ENCODE measurements around the gene MID1.

Gene MID1

DNA sequence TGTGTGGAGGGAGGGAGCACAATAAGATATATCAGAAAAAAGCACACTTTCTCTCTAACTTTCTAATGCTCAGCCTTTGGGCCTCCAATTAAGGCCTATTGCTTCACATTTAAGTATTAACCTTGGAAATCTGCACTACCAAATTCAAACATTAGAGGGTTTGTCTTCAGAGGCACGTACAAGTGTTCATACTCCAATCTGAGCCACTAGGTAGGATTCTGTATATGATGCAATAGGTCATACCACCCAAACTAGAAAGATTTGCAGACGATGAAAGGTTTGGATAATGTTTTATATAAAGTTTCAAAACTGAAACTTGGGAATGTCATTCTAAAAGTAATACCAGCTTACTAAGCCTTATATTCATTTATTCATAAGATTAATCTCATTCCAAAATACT is 106.4 kb downstream of the MID1 start (continued):
- TF ChIP-seq, protein P1, sequence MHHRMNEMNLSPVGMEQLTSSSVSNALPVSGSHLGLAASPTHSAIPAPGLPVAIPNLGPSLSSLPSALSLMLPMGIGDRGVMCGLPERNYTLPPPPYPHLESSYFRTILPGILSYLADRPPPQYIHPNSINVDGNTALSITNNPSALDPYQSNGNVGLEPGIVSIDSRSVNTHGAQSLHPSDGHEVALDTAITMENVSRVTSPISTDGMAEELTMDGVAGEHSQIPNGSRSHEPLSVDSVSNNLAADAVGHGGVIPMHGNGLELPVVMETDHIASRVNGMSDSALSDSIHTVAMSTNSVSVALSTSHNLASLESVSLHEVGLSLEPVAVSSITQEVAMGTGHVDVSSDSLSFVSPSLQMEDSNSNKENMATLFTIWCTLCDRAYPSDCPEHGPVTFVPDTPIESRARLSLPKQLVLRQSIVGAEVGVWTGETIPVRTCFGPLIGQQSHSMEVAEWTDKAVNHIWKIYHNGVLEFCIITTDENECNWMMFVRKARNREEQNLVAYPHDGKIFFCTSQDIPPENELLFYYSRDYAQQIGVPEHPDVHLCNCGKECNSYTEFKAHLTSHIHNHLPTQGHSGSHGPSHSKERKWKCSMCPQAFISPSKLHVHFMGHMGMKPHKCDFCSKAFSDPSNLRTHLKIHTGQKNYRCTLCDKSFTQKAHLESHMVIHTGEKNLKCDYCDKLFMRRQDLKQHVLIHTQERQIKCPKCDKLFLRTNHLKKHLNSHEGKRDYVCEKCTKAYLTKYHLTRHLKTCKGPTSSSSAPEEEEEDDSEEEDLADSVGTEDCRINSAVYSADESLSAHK (tag by site-specific recombination; IDR thresholded peaks at IDR 0.05), result no peak
- TF ChIP-seq ZFHX2 (tag by site-specific recombination; conservative IDR thresholded peaks at IDR 0.05) (no peak), ZNF529 (tag by site-specific recombination; IDR thresholded peaks at IDR 0.05; ENCODE audit: insufficient replicate concordance) (no peak), ZNF394 (tag by site-specific recombination; IDR thresholded peaks at IDR 0.05; ENCODE audit: borderline replicate concordance) (no peak)

DNA sequence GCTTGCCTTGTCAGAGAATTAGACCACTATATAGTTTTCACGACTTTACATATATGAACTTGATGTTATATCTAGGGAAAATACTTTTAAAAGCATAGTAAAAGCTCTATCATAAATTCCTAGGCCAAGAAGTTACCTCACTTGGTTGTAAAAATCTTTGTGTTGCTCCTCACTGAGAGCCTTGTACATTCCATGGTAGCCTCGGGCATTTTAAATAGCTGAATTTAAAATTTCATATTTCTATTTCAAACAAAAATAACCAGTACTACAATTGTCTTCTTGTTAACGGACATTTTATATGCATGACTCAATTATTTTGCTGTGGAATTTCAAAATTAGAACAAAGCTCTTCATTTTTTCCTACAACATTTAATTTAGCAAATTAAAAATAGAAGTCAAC is 107.6 kb downstream of the MID1 start:
- H3K36me3 ChIP-seq (ENCODE audit: control insufficient read depth in 2 of 2, insufficient read depth in 1 of 2, low read length in 2 of 2), result peaks cover 0 to 35% of the 10 kb centered on the region in 2 experiments; a peak in 1 of 3 replicates
- H3K27ac ChIP-seq (ENCODE audit: extremely low read depth, low read depth, low read length), result no peak overlapping the region; the same call in 1 of the 2 replicates
- TF ChIP-seq ZNF561 (tag by site-specific recombination; IDR thresholded peaks at IDR 0.05; ENCODE audit: borderline replicate concordance) (no peak), TCF7L2 (IDR thresholded peaks at IDR 0.05; ENCODE audit: borderline replicate concordance, low read depth, low read length) (no peak), ZNF416 (tag by site-specific recombination; IDR thresholded peaks at IDR 0.05) (no peak), ZNF155 (tag by site-specific recombination; IDR thresholded peaks at IDR 0.05) (no peak), ZNF391 (tag by site-specific recombination; IDR thresholded peaks at IDR 0.05; ENCODE audit: borderline replicate concordance, low read depth) (no peak), ZNF473 (tag by site-specific recombination; IDR thresholded peaks at IDR 0.05) (no peak), ZNF585B (tag by site-specific recombination; IDR thresholded peaks at IDR 0.05) (no peak), ZNF707 (tag by site-specific recombination; IDR thresholded peaks at IDR 0.05) (no peak), ZNF549 (tag by site-specific recombination; IDR thresholded peaks at IDR 0.05) (no peak), ZNF223 (tag by site-specific recombination; IDR thresholded peaks at IDR 0.05) (no peak), ZNF677 (tag by site-specific recombination; IDR thresholded peaks at IDR 0.05) (no peak)
- TF ChIP-seq, protein P2, sequence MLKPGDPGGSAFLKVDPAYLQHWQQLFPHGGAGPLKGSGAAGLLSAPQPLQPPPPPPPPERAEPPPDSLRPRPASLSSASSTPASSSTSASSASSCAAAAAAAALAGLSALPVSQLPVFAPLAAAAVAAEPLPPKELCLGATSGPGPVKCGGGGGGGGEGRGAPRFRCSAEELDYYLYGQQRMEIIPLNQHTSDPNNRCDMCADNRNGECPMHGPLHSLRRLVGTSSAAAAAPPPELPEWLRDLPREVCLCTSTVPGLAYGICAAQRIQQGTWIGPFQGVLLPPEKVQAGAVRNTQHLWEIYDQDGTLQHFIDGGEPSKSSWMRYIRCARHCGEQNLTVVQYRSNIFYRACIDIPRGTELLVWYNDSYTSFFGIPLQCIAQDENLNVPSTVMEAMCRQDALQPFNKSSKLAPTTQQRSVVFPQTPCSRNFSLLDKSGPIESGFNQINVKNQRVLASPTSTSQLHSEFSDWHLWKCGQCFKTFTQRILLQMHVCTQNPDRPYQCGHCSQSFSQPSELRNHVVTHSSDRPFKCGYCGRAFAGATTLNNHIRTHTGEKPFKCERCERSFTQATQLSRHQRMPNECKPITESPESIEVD (tag by site-specific recombination; IDR thresholded peaks at IDR 0.05), result no peak
- TF ChIP-seq, protein P3, sequence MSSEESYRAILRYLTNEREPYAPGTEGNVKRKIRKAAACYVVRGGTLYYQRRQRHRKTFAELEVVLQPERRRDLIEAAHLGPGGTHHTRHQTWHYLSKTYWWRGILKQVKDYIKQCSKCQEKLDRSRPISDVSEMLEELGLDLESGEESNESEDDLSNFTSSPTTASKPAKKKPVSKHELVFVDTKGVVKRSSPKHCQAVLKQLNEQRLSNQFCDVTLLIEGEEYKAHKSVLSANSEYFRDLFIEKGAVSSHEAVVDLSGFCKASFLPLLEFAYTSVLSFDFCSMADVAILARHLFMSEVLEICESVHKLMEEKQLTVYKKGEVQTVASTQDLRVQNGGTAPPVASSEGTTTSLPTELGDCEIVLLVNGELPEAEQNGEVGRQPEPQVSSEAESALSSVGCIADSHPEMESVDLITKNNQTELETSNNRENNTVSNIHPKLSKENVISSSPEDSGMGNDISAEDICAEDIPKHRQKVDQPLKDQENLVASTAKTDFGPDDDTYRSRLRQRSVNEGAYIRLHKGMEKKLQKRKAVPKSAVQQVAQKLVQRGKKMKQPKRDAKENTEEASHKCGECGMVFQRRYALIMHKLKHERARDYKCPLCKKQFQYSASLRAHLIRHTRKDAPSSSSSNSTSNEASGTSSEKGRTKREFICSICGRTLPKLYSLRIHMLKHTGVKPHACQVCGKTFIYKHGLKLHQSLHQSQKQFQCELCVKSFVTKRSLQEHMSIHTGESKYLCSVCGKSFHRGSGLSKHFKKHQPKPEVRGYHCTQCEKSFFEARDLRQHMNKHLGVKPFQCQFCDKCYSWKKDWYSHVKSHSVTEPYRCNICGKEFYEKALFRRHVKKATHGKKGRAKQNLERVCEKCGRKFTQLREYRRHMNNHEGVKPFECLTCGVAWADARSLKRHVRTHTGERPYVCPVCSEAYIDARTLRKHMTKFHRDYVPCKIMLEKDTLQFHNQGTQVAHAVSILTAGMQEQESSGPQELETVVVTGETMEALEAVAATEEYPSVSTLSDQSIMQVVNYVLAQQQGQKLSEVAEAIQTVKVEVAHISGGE (tag by site-specific recombination; conservative IDR thresholded peaks at IDR 0.05; ENCODE audit: low read depth), result no peak
- TF ChIP-seq, protein P4, sequence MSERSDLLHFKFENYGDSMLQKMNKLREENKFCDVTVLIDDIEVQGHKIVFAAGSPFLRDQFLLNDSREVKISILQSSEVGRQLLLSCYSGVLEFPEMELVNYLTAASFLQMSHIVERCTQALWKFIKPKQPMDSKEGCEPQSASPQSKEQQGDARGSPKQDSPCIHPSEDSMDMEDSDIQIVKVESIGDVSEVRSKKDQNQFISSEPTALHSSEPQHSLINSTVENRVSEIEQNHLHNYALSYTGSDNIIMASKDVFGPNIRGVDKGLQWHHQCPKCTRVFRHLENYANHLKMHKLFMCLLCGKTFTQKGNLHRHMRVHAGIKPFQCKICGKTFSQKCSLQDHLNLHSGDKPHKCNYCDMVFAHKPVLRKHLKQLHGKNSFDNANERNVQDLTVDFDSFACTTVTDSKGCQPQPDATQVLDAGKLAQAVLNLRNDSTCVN (tag by site-specific recombination; optimal IDR thresholded peaks at IDR 0.05), result no peak
- TF ChIP-seq, protein P5, sequence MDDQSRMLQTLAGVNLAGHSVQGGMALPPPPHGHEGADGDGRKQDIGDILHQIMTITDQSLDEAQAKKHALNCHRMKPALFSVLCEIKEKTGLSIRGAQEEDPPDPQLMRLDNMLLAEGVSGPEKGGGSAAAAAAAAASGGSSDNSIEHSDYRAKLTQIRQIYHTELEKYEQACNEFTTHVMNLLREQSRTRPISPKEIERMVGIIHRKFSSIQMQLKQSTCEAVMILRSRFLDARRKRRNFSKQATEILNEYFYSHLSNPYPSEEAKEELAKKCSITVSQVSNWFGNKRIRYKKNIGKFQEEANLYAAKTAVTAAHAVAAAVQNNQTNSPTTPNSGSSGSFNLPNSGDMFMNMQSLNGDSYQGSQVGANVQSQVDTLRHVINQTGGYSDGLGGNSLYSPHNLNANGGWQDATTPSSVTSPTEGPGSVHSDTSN (CRISPR knock-in tag; IDR thresholded peaks at IDR 0.05), result no peak
- TF ChIP-seq, protein P6, sequence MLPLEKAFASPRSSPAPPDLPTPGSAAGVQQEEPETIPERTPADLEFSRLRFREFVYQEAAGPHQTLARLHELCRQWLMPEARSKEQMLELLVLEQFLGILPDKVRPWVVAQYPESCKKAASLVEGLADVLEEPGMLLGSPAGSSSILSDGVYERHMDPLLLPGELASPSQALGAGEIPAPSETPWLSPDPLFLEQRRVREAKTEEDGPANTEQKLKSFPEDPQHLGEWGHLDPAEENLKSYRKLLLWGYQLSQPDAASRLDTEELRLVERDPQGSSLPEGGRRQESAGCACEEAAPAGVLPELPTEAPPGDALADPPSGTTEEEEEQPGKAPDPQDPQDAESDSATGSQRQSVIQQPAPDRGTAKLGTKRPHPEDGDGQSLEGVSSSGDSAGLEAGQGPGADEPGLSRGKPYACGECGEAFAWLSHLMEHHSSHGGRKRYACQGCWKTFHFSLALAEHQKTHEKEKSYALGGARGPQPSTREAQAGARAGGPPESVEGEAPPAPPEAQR (tag by site-specific recombination; IDR thresholded peaks at IDR 0.05), result no peak
- TF ChIP-seq, protein P7, sequence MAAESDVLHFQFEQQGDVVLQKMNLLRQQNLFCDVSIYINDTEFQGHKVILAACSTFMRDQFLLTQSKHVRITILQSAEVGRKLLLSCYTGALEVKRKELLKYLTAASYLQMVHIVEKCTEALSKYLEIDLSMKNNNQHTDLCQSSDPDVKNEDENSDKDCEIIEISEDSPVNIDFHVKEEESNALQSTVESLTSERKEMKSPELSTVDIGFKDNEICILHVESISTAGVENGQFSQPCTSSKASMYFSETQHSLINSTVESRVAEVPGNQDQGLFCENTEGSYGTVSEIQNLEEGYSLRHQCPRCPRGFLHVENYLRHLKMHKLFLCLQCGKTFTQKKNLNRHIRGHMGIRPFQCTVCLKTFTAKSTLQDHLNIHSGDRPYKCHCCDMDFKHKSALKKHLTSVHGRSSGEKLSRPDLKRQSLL (tag by site-specific recombination; IDR thresholded peaks at IDR 0.05), result no peak
- H3K9me3 ChIP-seq (ENCODE audit: control insufficient read depth, insufficient read depth, low read depth, low read length), result no peaks in the 10 kb centered on the region
- POLR2A ChIA-PET, result no interaction called here
- no peaks in the 10 kb centered on the region for H3K4me1 ChIP-seq (ENCODE audit: control insufficient read depth, insufficient read depth, low read length)
- CTCF ChIA-PET, result interaction anchor here (0.6 to 1.2 kb wide), 2 partner anchors 11 to 253 kb away, joined by 3 read pairs; no protein-coding TSS in a partner anchor
- no peak overlapping the region for H3K4me3 ChIP-seq (ENCODE audit: low read depth, low read length)
